ENCODE data around the gene KISS1.

KISS1 gene

DNA sequence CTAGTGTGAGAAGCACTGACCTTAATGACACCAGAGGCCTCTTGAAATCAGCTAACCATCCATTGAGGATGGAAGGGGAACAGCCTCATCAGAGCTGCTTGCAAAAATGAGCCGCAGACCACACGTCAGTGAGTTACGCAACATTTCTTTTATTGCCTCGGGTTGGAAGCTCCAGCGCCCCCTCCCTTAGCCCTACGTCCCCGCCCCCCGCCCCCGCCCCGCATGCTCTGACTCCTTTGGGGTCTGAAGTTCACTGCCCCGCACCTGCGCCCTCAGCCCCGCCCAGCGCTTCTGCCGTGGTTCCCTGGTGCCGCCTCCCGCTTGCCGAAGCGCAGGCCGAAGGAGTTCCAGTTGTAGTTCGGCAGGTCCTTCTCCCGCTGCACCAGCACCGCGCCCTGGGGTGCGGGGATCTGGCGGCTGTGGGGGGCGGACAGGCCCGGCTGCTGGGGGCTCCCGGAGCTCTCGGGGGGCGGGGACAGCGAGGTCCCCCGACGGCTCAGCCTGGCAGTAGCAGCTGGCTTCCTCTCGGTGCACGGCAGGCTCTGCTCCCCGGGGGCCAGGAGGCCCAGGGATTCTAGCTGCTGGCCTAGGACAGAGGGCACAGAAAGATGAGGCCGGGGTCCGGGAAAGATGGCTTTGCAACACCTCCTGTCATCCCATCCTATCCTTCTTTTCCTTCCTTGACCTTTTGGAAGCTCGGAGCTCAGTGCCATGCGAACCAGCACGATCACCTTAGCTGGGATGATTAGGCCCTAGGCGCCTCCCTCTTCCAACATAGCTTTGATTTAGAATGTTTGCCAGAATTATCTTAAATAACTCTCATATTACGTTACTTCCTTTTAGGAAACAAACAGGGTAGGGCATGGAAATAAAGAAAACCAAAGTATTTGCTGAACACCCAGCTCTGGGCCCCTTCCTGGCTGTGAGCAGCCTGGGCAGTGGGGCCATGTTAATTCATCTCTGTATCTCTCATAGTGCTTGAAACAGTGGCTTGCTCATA lies 5.8 kb downstream of the KISS1 start:
- DNase-seq, result no peak

DNA sequence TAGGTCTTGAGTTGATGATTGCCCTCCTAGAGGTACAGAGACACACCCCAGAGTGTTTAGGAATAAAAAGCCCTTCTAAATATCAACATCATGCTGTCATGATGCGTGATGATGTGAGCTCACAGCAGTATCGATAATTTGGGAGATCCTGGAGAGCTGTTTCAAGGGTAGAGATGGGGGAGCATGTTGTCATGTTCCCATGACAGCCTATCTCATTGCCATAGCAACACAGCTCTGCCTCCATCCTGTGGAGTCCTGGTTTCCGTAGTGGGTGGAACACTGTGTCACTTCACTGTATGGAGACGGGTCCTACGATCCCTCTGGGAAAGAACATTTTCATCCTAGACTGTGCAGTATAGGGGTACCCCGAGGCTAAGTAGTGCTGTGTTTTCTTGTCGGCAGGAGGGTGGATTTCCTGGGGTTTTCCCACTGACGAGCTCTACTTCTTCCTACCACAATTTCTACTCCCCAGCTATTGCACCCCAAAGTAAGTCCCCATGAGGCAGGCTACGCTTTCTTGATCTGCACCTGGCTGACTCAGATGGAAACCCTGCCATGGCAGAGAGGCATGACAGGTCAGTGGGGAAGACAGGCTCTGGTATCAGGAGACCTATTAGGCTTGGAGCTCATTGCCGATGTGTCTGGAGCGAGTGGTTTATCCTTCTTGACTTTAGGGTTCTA lies 7.2 kb downstream of the KISS1 start:
- DNase-seq, result no peak

DNA sequence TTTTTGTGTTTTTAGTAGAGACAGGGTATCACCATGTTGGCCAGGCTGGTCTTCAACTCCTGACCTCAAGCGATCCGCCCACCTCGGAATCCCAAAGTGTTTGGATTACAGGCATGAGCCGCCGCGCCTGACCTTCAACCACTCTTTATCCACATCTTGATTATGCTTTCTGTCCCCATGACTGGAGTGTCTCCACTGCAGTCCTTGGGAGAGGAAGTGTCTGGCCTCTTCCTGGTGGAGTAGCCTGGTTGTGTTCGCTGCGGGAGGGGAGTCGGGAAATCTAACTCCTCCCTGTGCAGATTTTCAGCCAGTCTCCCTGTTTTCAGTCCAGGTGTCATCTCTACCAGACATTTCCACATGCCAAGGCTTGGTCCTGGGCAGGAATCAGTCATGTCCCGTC lies 9.7 kb downstream of the KISS1 start:
- DNase-seq, result no peak

DNA sequence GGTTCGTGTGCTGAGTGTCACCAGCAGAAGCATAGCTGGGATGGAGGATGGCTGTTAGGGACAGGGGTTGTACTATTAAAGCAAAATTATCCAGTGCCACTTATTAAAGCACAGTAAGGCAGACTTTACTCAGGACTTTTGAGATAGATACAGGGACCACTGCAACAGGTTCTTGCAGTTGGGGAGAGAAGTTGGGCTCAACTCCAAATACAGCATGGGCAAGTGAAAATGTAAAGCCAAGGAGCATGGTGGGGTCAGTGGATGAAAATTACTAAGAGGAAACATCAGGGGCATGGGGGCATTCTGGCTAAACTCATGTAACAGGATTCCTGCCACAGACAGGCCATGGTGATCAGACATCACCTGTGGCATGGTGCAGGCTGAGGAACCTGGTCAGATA lies 15.2 kb downstream of the KISS1 start:
- DNase-seq, result no peak

DNA sequence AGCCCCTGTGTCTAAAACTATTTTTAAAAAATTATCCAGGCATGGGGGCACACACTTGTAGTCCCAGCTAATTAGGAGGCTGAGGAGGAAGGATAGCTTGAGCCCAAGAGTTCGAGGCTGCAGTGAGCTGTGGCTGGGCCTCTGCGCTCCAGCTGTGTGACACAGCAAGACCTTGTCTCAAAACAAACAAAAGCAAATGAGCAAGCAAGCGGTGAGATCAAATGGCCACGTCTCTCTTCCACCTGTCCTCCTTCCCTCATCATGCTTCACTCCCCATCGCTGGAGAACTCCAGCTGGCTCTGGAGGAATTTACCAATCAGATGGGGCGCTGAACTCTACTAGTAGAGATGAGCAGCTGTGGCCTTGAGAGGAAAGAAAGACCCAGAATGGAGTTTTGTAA lies 16.2 kb downstream of the KISS1 start:
- no peak for DNase-seq

DNA sequence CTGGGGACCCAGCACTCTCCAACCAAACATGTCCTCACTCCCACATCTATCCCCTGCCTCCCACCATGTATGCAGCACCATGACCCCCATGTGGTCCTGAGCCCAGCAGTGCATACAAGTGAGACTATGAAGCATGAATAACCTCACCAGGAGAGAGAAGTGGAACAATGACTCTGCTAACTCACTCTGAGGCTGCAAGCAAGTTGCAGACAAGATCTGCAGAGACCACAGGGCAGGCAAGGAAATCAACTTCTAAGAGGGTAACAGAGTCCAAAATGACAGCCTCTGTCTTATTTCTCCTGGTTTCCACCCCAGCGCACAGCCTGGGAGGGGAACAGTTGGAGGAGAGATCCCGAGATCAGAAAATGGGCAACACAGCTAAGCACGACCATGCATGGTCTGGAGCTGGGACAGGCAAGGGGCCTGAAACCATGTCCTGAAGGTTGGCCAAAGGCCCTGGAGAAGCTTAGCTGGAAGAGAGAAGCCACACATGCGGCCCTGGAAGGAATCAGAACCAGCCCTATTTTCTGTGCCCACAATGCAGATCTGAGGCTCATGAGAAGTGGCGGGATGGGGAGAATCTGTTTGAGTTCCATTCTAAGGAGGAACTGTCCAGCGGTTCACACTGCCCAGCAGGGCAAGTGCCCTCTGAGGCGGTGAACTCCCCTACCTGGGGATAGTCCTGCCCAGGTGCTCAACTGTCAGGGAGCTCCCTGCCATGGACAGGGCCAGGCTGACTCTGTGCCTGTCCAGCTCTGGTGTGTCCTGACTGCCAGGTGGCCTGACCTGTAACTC lies 17.6 kb downstream of the KISS1 start:
- no peak for DNase-seq

DNA sequence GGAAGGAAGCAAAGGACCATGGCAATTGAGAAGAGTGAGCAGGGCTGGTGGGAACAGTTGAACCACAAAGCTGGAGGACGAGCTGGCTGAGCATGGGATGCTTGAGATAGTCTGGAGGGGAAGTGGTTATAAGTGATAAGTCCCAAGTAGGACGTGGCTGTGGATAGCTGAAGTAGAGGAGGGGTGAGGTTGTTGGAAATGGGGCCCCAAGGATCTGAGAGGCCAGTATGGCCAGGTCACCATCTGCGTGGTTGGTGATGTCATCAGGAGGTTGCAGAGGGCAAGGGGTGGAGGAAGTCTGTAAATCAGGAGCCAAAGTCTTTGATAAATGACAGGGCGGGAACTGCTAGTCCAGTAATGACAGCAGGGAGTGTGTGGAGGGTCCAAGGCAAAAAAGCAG lies 19.2 kb downstream of the KISS1 start:
- no peak for DNase-seq

DNA sequence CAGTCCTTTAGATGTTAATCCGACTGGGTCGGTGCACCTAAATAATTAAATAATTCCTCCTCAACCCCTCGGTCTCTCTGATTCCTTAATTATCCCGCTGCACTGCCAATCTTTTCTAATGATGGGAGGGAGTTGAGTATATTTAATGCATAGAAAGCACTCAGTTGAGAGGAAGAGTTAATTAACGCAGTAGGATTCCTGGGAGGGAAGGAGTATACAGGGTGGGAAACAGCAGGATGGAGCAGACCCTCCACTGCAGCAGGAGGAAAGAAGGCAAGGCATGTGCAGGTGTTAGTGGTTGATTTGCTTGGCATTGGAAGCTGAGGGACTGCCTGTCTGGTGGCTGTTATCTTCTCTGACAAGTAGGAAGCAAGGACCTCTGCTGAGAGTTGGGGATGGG lies 20.2 kb downstream of the KISS1 start:
- no peak for DNase-seq

DNA sequence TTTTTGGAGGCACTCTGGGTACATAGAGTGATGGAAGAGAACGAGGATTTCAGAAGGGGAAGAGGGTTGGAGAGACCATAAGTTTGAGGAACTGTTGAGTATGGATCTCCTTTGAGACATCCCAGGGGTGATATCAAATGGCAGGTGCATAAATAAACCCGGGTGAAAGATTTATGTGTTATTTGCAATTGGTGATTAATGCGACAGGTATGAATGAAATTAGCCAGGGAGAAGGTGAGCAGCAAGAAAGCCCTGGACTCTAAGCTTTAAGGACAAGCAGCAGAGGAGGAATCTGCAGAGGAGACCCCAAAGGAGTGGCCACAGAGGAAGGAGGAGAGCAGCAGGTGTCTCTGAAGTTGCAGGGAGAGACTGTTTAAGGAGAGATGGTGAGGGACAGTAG lies 21.3 kb downstream of the KISS1 start:
- no peak for DNase-seq

DNA sequence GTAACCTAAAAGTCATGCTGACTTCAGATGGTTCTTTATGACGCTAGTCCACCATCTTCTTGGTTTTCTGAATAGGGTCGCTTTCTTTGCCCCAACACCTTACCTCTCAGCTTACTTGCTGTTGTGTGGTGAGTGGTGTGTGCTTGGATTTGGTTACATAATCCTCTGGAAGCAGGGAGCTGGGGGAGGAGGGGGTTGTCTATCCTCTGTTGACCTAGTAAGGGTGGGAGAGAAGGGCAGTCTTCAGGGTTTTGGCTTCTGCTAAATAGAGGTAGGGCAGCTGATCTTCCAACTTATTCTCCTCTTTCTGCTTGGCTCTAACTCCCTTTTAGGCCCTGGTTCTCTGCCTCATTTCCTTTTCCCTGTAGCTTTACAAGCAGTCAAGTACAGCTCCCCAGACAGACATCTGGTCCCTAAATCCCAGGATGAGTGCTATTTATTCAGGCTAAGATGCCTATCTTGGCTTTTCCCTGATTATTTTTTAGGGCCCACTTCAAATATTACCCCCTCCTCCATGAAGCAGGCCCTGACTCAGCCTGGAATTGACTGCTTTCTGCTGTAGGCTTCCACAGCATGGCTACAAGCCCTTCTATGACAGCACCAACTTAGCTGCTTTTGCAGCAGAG lies 23.8 kb downstream of the KISS1 start:
- no peak for DNase-seq

DNA sequence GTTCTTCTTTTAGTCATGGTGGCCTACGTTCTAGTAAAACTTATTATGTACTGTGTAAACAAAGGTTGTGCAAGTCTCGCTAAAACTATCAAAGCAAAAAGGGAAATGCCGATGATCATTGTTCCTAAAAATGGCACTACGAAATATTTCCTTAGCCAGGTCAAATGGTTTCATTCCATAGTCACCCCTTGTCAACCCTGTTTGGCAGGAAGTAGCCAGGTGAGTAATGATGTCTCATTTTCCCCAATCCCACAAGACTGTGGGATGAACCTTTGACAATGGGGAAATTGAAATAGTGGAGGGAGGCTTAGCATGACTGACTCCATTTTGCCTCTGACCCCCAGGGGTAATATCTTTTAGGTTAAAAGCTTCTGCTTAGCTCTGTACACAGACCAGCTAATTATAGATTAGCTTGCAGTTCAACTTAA lies 24.5 kb downstream of the KISS1 start:
- DNase-seq, result no peak

DNA sequence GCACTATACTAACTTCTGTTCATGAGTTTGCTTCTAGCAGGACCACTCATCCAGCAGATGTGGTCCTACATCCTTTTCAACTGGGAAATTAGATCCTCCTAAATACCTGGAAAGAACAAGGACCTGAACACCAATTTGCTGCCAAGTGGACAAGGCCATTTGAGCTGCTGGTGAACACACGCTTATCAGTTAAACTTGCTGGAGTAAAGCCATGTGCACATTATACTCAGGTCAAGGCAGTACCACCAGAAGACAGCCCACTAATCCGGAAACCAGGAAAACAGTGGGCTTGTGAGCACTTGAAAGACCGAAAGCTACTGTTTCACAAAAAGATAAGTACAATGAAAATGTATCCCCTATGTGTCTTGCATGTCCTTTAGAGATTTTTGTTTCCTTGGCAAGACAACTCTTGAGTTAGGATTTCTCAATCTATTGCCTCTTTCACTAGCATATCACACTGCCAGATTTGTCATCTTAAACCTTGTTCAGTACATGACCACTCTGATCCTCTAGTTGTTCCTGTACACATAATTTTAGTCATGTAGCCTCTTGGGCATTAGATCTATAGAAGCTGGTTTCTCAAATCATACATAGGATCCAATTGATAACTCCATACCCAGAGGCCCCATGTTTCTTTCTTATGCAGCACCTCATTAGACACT lies 25.7 kb downstream of the KISS1 start:
- no peak for DNase-seq

DNA sequence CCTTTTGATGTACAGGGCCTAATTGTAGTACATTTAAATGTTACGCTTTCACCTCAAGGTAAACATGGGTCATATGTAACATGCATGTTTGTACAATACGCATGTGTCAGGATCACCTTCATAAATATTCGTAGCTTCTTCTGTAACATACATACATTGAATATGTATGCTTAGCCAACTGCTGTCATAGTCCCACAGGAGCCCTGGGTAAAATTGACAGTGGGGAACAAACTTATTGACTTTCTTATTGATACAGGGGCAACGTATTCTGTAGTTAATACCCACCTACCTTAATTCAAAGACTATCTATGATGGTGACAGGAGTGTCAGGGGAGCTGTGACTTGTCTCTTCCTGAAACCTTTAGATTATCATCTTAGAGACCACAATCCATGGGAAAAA lies 26.4 kb downstream of the KISS1 start:
- no peak for DNase-seq

DNA sequence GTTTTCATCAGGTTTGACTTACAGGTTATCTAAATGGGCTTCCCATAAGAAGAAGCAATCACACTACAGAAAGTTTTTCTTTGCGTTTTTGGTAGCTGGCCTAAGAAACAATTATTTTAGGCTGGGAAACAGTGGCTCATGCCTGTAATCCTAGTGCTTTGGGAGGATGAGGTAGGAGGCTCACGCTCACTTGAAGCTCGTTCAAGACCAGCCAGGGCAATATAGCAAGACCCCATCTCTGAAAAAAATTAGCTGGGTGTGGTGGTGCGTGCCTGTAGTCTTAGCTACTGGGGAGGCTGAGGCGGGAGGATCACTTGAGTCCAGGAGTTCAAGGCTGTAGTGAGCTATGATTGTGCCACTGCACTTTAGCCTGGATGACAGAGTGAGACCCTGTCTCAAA lies 28.6 kb downstream of the KISS1 start:
- DNase-seq, result no peak

DNA sequence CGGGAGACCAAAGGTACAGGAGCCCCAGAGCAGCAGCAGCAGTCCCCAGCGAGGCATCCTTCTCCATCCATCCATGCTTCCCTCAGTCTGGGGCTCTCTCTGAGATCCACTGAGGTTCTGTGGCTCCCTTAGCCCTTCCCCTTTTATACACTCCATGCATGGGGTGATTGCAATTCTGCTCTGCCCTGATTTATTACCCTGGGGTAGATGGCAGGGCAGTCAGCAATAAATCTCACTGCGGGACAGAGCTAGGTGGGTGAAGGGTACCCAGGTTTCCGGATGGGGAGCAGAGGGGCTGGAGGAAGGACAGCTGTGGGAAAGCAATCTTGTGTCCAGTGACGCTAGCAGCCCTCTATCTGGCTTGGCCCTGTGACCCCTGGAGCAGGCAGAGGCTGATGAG lies 30.1 kb downstream of the KISS1 start, which contains the start of gene REN:
Gene REN, minus strand, starts transcription at position 119 of the 400 bp plus-strand sequence. Its CDS starts 44 bp downstream, at position 75.
- DNase-seq, result no peak

DNA sequence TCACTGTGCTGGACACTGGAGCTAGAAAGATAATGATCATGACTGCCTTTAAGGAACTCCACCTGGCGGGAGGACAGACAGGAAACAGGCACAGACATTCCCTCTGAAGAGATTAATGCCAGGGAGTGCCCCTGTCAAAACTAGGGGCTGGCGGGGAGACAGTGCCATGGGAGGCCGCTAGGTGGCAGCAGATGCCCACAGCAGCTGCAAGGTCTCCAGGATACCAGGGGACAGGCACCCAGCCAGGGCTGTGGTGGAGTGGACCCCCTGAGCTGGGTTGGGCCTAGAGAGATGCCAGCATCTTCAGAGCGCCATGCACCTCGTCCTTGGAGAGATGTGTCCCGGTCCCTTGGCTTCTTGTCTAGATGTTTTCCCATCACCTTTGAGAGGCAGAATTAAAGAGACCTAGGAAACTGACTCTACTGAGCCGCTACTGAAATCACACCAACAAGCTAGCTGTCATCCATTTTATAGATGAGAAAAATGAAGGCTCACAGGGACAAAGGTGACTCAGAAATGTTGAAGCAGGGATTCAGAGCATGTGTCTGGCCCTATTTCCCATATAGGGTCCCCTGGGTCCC lies 33.7 kb downstream of the KISS1 start:
- DNase-seq, result no peak

DNA sequence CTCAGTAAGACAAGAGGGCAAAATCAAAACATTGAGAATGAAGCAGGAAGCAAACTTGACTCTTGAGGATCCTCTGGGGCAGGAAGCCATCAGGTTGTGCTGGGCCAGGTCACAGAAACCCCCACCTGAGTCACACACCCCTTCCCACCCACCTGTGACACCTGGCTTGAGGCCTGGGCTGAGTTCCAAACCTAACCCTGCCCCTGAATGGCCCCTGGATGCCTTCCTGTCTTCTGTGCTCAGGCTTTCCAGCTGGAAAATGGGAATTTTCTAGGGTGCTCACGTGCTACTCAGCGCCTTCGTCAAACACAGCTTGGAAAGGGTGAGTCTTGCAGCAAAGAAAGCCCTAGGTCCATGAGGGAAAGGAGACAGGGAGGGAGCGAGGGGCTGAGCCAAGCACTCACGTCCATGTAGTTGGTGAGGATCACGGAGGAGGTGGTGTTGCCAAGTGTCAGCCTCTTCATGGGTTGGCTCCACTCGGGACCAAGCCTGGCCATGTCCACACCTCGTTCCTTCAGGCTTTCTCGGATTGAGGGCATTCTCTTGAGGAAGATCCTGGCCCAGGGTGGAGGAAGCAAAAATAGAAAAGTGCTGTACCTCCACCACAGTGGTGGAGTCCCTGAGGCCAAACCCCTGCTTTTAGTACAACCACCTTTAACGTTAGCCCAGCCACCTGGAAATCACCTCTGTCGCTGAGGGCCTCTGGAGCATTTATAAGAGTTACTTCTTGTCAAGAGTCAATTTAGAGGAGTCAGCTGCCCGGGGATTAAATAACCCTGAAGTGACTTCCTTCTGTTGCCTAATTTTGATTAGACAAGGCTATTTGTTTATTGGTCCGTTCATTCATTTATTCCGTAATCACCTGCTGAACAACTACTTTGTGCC lies 34.4 kb downstream of the KISS1 start:
- DNase-seq, result no peak

DNA sequence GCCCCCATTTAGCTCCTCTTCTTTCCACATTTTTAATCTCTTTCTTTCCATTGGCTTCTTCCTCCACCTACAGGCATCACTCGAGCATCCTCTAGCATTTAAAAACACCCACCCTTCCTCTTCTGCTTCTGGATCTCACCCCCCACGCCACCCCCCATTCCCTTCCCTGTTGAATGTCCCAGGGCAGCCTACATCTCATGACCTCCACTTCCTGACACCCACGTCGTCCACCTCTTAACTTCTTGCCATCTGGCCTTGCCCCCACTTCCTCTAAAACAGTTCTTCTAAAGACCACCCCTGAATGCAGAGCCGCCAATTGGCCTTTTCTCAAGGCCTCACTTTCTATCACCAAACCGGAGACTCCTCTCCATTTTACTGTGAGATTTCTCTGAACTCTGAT lies 38.3 kb downstream of the KISS1 start:
- DNase-seq, result no peak

DNA sequence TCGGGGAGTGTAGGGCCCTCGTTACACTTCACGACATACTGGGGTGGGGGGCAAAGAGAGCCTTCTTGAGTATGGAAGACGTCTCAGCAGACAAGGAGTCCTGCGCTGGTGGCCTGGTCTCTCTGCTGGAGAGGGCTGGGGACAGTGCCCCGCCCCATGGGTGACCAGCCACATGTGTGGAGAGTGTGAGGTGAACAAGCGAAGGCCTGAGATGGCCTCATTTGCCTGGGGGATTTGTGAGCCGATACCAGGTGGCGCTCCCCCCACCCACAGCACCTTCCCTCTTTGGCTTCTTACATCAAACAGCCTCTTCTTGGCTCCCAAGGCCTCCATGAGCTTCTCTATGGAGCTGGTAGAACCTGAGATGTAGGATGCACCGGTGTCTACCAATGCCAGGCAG lies 40.4 kb downstream of the KISS1 start:
- no peak for DNase-seq

DNA sequence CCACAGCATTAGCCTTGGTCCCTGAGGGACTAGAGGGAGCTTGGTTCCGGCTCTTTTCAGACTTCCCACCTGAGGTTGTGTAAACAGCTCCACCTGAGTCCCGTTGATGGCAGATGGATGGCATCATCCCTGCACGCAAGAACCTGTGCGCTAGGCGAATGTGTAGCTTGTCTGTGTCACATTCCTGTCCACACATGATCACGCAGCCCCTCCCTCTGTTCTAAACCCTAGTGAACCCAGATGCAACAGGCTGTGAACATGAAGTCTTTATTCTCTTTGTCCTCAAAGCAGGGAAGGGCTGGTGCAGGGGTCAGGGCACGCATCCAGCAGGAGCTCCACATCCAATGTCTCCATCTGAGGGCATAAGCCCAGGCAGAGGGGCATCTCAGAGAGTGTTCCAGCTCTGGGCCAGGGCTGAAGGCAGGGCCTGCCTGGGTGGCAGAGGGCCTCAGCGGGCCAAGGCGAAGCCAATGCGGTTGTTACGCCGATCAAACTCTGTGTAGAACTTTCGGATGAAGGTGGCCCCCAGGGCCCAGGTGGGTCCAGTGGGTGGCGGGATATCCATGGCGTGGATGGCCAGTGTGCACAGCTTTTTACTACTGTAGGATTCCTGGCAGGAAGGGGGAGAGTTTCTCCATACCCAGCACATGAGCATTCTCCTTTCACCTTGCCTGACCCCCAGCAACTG lies 41.6 kb downstream of the KISS1 start:
- no peak for DNase-seq
